ENCODE measurements around the gene LAMTOR5. TPM values are rescaled to one million over a fixed set of nuclear protein-coding genes. Genes with fewer than 3 reads are reported as not detected.

Gene LAMTOR5
- total and polyA plus RNA-seq, 10 of the 15 experiments (the other 5 are each of a cell fraction or from before 2014, with no cell fraction given): 64.1 to 613 (median 315) TPM

DNA sequence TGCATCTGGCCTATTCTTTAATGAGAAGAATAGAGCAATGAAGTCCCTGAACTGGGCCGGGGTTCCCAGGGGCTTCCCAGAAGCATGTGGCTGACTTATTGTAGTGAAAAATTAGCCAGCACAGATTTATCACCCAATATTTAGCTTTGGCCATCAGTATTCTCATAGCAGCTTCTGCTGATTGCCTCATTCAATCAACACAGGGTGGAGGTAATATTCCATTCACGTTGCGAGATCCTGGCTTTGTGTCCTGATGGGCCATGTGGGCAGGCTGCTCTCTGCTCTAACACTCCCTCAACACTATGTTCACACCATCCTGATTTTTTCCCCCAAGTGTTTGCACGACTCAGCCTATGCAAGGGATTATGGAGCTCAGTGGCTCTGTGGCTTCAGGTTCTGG is 21.5 kb upstream of the LAMTOR5 start:
- SMC1A ChIA-PET (ENCODE audit: uncharacterized antibody, unreplicated experiment): interaction anchor here (0.6 to 1.5 kb wide), 5 partner anchors 14 to 358 kb away, joined by 3 to 5 read pairs (median 3); no protein-coding TSS in a partner anchor
- Histone ChIP-seq H3K79me2 (ENCODE audit: control insufficient read depth, insufficient read depth, low read length) (no peaks in the 10 kb centered on the region), H3K4me2 (ENCODE audit: control insufficient read depth, insufficient read depth) (no peak overlapping the region), H3K36me3 (ENCODE audit: control insufficient read depth in 2 of 2, insufficient read depth in 2 of 2, low read length in 1 of 2) (no peaks in the 10 kb centered on the region), H3K27ac (ENCODE audit: control insufficient read depth, insufficient read depth) (no peak overlapping the region), H3K4me3 (no peak overlapping the region), H3K9me3 (replicated peaks; ENCODE audit: control insufficient read depth, insufficient read depth, low read length) (no peaks in the 10 kb centered on the region), H3K9ac (ENCODE audit: control insufficient read depth, insufficient read depth, low read length) (no peak overlapping the region), H3K4me1 (ENCODE audit: control insufficient read depth, insufficient read depth, low read length) (no peaks in the 10 kb centered on the region), H2AFZ (ENCODE audit: control insufficient read depth, low read depth, low read length) (no peak overlapping the region), H4K20me1 (ENCODE audit: control insufficient read depth, insufficient read depth) (no peaks in the 10 kb centered on the region), H3K27me3 (replicated peaks in 1 of 2; ENCODE audit: control insufficient read depth in 2 of 2, insufficient read depth in 2 of 2, low read length in 1 of 2) (peaks cover 0 to 3% of the 10 kb centered on the region in 2 experiments; a peak in 3 of 4 replicates)
- intact Hi-C loops (cut with micrococcal nuclease; ENCODE audit: unreplicated experiment) (no loop called here), in situ Hi-C loops (cut with MboI) (no loop called here)
- CTCF ChIA-PET: interaction anchor here (0.6 to 3.0 kb wide), 6 partner anchors 9 to 564 kb away, joined by 3 to 11 read pairs (median 4); no protein-coding TSS in a partner anchor
- no TSS peak for BruUV-seq (replicated peaks)
- DNase-seq (ENCODE audit: low read depth, low spot score) (no peak), FAIRE-seq (no peak), ATAC-seq (no peak)
- TF ChIP-seq EED (IDR thresholded peaks at IDR 0.05; ENCODE audit: low read depth) (no peak), CREB1 (IDR thresholded peaks at IDR 0.05; ENCODE audit: low read depth) (no peak), TAF1 (IDR thresholded peaks at IDR 0.05; ENCODE audit: borderline replicate concordance, low read depth, low read length) (no peak), RB1 (IDR thresholded peaks at IDR 0.05; ENCODE audit: borderline replicate concordance) (no peak), POLR2AphosphoS5 (IDR thresholded peaks at IDR 0.05; ENCODE audit: low read length) (no peak), SPI1 (IDR thresholded peaks at IDR 0.05; ENCODE audit: borderline replicate concordance, insufficient read depth, low read depth, low read length) (no peak)
- POLR2A ChIA-PET: no interaction called here
- RAD21 ChIA-PET (ENCODE audit: unreplicated experiment): interaction anchor here (1.2 to 1.8 kb wide), 2 partner anchors 15 to 31 kb away, joined by 3 to 5 read pairs; no protein-coding TSS in a partner anchor
- 16% methylated on average over 4 of the region's 4 CpGs for WGBS (ENCODE audit: insufficient coverage, insufficient replicate concordance, low lambda C conversion rate, missing lambda C conversion rate)

DNA sequence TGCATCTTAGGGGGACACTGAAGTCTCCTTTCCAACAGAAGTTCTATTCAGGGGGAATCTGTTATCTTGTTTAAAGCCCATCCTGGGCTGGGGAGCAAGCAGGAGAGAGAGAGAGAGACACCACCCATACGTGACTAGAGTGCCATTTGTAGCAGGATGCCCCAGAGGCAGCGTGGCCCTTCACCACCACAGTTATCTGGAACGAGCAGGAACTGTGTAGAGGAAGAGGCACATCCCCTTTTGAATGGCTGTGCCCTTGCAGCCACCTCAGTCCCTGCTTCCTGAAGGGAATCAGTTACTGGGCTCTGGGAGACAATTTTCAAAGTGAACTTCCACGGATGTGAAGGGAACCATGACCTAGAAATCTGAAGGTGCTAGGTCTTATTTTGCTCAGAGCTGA is 19.4 kb upstream of the LAMTOR5 start:
- Histone ChIP-seq H3K4me1 (ENCODE audit: control insufficient read depth, insufficient read depth, low read length) (no peaks in the 10 kb centered on the region), H3K9me3 (replicated peaks; ENCODE audit: control insufficient read depth, insufficient read depth, low read length) (no peaks in the 10 kb centered on the region), H3K27me3 (replicated peaks in 1 of 2; ENCODE audit: control insufficient read depth in 2 of 2, insufficient read depth in 2 of 2, low read length in 1 of 2) (peaks cover 0 to 3% of the 10 kb centered on the region in 2 experiments; a peak in 2 of 4 replicates), H3K36me3 (ENCODE audit: control insufficient read depth in 2 of 2, insufficient read depth in 2 of 2, low read length in 1 of 2) (no peaks in the 10 kb centered on the region), H3K79me2 (ENCODE audit: control insufficient read depth, insufficient read depth, low read length) (no peaks in the 10 kb centered on the region), H4K20me1 (ENCODE audit: control insufficient read depth, insufficient read depth) (no peaks in the 10 kb centered on the region), H3K4me2 (ENCODE audit: control insufficient read depth, insufficient read depth) (no peak overlapping the region), H2AFZ (ENCODE audit: control insufficient read depth, low read depth, low read length) (no peak overlapping the region), H3K4me3 (no peak overlapping the region), H3K9ac (ENCODE audit: control insufficient read depth, insufficient read depth, low read length) (no peak overlapping the region), H3K27ac (ENCODE audit: control insufficient read depth, insufficient read depth) (no peak overlapping the region)
- SMC1A ChIA-PET (ENCODE audit: uncharacterized antibody, unreplicated experiment): no interaction called here
- TF ChIP-seq, protein P1, sequence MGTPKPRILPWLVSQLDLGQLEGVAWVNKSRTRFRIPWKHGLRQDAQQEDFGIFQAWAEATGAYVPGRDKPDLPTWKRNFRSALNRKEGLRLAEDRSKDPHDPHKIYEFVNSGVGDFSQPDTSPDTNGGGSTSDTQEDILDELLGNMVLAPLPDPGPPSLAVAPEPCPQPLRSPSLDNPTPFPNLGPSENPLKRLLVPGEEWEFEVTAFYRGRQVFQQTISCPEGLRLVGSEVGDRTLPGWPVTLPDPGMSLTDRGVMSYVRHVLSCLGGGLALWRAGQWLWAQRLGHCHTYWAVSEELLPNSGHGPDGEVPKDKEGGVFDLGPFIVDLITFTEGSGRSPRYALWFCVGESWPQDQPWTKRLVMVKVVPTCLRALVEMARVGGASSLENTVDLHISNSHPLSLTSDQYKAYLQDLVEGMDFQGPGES (IDR thresholded peaks at IDR 0.05): no peak
- TF ChIP-seq BHLHE40 (IDR thresholded peaks at IDR 0.05; ENCODE audit: borderline replicate concordance in 1 of 2, low read depth in 2 of 2, low read length in 1 of 2) (no peak), PML (IDR thresholded peaks at IDR 0.05; ENCODE audit: low read length) (no peak)
- POLR2A ChIA-PET: no interaction called here
- CTCF ChIA-PET: no interaction called here
- in situ Hi-C loops (cut with MboI) (no loop called here), intact Hi-C loops (cut with micrococcal nuclease; ENCODE audit: unreplicated experiment) (no loop called here)
- FAIRE-seq: no peak
- RAD21 ChIA-PET (ENCODE audit: unreplicated experiment): no interaction called here
- WGBS (ENCODE audit: insufficient coverage, insufficient replicate concordance, low lambda C conversion rate, missing lambda C conversion rate): 2% methylated on average over 4 of the region's 4 CpGs
- ATAC-seq: no peak
- DNase-seq (ENCODE audit: low read depth, low spot score): no peak
- no TSS peak for BruUV-seq (replicated peaks)
